ENCODE measurements around the gene LHX3.

LHX3 gene

DNA sequence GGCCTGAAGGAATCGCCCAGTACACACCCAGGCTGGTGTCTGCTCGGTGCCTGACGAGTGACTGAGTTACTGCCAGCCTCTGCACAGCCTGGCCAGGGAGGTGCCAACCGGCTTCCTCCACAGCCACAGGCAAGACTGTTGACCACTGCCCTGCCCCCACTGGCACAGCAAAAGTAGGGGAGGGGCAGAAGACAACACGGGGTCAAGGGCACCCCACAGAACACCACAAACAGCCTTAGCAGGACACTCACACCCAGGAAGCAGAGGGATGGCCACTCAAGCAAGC, 722 bp upstream of the LHX3 start:
- no peak for DNase-seq

DNA sequence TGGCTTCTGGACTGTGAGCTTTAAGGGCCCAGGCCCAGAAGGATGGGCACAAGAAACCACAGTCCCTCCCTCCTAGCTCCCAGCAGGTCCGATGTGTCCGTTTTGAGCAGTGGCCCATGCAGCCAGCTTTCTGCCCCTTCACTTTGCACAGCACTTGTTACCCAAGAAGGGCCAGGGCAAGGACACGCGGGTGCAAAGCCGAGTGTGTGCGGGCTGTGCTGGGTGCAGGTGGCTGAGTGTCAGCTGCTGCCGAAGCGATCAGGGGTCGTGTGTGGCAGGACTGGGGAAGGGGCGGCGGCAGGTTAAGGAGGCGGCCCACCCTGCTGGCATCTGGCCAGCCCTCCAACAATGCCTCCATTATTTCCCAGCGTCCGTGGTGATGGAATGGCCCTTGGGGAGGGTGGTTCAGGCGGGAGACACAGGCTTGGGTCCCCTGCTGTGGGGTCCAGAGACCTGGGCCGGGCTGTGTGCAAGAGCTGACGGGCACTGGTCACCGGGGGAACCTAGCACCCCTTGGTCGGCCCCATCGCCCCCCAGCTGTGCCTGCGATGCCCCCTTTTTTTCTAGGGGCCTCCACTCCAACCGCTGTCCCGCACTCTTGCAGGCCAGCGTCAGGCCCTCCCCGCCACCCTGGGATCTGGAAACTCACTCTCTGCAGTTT, 653 bp downstream of the LHX3 start:
- DNase-seq = no peak

DNA sequence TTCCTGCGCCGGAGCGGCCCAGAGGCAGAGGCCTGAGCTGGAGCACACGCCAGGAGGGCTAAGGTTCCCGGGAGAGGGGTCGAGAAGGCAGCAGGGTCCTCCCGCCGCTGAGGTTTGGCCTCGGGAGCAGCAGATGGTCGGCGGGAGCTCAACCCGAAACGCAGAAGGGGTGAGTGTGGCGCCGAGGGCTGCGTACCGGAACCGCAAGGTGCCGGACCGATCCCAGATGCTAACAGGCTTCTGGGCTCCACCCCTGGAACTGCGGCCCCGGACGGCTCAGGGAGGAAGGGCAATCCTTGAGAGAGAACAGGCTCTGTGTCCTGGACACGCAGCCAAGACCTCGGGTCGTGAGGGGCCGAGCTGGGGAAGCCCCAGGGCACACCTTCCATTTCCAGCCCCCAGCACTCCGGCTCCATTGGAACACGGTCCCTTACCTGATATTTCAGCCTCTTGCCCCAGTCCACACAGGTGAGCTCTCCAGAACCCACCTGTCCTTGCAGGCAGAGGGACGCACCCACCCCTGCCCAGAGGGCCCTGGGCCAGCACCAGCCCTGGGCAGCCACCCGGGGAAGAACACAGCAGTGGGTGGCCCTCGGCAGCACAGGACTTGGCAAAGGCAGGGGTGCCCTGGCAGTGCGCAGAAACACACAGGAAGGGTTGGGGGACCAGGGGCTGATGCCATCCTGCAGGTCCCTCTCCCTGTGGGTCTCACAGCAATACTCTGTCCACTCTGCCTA, 1.4 kb downstream of the LHX3 start:
- DNase-seq = no peak

DNA sequence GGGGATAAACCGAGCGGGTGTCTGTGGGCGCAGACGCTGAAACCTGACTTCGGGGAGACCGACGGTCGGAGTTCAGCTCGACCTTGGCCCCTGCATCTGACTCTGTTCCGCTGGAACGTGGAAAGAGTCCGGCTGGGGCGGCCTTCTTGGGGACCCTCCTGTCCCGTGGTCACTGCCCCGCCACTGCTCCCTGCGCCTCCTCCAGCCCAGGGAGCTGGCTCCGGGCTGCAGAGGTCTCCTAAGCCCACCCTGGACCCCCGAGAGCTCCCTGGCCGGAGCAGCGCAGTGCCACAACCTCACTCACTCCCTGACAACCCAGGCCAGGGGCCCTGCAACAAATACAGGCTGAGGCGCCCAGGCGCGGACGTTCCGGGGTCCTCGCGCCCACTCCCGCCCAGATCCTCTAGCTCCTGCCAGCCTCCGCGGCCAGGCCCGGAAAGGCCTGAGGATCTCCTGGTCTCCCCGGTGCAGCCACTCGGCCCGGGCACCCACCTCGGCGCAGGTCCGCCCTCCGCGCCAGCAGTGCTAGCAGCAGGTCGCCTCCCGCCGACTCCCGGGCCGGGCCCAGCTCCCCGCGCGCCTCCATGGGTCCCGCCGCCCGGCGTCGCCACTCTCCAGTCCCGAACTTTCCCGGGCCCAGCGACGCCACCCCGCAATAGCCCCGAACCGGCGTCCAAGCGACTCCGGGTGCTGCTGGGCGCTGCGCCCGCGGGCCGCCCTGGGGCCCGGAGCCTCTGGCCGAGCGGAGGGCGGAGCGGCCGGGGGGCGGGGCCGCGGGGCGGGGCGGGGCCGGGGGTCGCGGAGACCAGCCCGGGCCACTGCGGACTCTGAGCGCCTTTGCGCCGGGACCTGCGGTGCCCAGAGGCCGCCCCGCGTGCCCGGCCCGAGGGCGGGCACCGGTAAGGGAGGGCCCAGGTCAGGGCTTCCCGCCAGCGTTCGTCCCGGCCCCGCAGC, 2.2 kb downstream of the LHX3 start:
- no peak for DNase-seq

DNA sequence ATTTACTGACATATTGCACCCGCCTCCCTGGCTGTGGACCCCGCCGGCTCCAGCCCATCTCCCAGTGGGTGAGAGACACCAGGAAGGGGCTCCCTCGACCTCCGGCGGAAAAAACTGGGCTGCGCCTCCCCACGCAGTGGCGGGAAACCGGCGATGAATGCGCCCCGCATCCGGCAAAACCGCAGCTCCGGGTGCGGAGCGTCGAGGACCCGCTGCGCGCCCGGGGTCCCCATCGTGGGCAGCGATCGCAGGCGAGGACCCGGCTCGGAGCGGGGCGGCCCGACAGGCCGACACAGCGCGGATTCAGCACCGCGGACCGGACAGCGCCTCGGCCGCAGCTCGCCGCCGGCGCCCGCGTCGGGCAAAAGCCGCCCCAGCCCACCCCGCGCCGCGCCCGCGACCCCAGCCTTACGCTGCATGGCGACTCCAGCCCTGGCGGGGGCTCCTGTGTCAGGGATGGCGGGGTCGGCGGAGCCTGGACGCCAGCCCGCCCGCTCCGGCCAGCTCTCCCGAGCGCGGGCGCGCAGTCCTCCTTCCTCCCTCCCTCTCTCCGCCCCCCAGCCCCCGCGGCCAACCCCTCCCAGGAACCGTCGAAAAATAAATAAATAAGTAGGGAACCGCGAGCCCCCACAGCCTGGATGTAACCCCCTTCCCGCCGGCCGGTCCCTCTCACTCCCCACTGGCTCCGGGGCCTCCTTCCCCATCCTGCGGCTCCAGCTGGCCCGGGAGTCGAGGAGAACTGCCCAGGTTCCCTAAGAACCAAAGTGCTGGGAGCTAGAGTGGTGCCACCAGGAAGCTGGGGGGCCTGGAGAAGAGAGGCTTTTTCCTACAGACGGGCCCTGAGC, 3.1 kb downstream of the LHX3 start:
- no peak for DNase-seq

DNA sequence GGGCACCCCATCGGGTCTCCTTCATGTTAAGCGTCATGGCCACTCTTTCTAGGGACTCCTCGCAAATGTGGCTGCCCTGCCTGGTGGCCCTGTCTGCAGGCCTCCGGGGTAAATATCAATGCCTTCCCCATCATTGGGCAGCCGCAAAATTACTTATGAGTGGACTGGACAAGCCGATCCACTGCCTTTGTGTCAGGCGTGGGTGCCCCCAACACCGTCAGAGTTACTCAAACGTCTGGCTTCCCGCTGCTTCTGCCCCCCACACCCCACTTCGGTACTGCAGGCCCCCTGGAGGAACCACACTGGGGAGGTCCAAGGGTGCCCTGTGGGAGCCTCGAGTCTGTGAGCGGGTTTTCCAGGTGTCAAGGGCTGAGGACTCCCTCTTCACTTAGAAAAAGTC, 3.8 kb downstream of the LHX3 start:
- DNase-seq = no peak

DNA sequence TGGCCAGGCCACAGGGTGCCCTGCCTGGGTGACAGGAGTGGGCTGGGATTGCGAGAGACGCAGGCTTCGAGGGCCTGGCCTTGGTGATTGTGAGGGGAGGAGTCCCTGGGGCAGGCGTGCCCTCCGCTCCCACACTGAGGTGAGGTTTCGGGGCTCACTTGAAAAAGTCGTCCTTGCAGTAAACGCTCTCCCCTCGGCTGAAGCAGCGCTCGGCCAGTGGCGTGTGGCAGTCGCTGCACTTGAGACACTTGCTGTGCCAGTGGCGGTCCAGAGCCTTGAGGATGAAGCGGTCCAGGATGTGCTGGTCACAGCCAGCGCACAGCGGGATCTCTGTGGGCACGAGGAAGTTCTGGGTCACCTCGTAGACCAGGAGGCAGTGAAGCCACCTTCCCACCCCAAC, 4.5 kb downstream of the LHX3 start:
- no peak for DNase-seq

DNA sequence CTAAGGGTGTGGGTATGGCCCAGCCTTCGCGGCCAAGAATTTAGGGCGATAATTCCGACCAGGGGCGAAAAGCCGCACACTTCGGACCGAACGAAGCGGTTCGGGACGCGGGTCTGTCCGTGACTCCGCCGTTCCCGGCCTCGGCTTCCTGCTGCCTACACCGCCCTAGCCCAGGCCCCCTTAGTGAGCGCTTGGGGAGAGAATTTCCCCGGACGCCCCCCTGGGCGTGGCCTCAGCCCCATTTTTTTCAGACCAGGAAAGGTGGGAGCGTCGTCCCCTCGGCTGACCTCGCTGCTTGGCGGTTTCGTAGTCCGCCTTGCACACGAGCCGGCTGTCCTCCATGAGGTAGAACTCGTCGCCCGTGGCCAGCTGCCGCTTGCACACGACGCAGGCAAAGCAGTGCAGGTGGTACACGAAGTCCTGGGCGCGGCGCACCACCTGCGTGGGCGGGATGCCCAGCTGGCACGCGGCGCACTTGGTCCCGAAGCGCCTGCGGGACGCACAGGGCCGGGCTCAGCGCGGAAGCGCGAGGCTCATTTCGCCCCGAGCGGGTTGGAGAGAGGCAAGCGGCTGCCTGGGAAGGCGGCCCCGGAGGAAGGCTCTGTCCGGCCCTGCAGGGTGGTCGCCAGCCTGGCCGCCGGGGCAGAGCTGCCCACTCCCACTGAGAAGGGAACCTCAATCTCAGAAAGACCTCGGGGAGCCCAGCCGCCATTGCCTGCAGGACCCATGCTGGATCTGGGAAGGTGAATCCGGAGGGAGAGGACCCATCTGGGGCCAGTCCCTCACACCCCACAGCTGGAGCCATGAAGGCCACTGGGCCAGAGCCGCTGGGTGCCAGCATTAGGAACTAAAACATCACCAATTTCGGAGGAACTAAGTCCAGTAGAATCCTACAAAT, 5.3 kb downstream of the LHX3 start:
- DNase-seq = no peak

DNA sequence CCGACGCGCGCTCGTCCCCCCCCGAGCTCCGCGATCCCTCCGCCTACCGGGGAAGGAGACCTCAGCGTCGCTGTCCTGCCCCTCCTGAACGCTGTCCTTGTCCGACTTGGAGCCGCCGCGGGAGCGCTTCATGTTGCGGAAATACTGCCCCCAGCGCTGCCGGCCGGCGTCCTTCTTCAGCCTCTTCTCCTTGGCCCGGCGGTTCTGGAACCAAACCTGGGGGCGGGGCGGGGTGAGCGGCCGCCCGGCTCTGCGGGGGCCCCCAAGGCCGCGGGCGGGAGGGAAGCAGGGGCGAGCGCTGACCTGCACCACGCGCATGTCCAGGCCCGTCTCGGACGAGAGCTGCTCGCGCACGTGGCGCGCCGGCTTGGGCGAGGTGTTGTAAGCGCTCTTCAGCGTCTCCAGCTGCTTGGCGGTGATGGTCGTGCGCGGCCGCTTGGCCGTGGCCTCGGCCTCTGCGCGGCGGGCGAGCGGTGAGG, 6.3 kb downstream of the LHX3 start:
- no peak for DNase-seq

DNA sequence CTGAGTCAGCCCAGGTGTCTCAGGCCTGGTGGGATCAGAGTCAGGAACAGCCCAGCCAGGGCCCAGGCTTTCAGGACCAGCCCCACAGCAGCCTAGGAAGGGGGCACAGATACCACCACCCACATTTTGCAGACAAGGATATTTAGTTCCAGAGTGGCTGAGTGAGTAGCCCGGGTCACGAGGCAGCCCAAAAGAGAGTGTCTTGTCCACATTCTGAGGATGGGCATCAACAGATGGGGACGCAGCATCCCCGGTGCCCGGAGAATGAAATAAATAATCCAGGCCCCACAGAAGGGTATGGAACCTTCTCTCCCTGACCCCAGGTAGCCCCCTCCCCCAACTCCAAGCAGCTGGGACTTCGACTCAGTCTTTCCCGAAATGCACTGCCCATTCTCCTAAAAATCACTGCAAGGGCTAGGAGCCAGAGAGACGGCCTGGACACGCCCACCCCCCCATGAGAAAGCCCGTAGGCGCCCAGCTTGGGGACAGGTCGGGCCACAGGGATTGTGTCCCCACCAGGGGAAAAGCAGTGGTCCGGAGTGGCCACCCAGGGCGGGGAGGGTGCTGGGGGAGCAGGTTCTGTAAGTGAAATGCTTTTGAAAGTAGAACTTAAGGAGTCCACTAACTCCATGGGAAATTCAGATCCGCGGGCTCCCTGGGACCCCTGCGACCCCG, 6.9 kb downstream of the LHX3 start:
- DNase-seq = no peak

DNA sequence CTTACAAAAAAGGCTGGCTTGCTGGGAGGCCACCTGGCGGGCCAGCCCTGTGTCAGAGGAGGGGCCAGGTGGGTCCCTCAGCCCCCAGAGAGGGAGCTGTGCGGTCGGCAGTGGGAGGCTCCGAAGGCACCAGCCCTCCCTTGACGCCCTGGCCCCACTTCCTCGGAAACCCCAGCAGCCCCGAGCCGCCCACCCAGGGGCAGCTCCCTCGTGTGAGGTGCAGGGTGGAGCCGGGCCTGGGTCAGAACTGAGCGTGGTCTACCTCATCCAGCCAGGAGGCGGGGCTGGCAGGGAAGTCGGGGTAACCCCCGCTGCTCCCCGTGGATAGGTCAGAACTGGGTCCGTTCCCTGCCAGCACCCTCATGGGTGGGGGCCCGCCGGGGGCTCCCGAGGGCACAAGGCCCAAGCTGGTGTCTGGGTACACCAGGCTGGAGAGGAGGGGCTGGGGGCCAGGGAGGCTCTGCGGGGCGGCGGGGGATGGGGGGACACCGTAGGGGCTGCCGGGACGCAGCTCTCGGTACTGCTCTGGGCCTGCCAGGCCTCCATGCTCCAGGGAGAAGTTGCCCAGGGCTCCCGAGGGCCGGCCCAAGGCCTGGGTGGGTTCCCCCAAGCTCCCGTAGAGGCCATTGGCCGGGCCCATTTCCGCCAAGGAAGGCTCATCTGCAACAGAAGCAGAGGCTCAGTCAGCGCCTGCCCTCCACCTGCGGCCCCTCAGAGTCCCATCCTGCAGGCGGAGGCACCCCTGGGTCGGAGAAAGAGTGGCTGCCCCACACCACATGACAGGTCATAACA, 7.6 kb downstream of the LHX3 start:
- DNase-seq = no peak

DNA sequence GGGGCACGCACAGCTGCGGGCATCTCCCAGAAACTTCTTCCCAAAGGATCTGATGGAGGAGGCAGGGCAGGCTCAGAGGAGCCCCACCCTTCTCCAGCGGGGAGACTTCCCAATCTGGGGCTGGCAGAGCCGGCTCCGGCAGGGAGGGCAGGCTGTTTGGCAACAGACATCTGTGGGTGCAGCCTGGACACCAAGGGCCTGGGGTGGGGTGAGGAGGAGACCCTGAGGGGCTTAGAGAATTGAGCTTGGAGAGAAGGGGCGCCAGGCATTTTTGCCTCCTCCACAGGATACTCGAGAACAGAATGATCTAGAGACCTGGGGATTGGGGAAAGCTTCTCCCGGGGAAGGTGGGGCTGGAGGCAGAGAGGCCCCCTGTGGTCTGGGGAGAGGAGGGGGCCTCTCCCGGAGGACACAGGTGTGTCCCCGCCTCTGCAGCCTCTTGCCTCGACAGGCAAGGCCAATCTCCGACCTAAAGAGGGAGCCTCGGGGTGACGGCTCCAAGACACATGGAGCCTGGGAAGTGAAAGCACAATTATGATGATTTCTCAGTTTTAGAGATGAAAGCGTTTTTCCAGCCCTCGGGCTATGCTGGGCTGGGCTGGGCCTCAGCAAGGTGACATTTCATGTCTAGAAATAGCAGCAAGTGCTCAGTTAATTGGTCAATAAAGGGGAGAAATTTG, 8.4 kb downstream of the LHX3 start:
- no peak for DNase-seq

DNA sequence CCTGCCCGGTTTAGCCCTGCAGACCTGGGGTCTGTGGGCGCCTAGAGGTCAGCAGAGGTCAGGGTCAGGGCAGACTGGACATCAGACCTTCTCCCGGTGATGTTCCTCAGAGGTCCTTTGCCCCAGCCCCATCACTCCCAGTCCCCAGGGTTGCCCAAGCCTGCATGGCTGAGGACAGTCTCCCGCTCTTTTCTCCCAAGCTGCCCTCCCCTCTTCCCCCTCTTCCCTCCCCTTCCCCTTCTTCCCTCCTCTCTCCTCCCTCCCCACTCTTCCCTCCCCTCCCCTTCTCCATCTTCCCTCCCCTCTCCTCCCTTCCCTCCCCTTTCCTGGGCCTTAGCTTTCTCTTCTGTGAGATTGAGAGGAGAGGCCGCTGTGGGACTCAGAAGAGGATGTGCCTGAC, 10.4 kb downstream of the LHX3 start:
- DNase-seq = no peak

DNA sequence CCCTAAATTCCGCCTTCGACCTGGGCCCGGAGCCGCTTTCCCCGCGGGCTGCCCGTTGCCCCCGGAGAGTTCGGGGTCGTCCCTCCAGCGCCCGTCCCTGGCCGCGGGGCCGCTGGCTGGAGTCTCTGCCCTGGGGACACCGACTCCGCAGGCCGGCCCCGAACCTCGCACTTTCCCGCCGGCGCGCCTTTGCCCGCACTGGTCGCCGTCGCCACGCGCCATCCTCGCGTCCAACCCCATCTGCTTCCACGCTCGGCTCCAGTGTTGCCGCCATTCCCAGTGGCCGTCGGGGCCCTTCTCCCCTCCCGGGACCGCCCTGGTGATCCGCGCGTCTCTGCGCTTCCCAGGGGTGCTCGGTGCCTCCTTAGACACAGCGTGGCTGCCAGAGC, 11.0 kb downstream of the LHX3 start:
- no peak for DNase-seq

DNA sequence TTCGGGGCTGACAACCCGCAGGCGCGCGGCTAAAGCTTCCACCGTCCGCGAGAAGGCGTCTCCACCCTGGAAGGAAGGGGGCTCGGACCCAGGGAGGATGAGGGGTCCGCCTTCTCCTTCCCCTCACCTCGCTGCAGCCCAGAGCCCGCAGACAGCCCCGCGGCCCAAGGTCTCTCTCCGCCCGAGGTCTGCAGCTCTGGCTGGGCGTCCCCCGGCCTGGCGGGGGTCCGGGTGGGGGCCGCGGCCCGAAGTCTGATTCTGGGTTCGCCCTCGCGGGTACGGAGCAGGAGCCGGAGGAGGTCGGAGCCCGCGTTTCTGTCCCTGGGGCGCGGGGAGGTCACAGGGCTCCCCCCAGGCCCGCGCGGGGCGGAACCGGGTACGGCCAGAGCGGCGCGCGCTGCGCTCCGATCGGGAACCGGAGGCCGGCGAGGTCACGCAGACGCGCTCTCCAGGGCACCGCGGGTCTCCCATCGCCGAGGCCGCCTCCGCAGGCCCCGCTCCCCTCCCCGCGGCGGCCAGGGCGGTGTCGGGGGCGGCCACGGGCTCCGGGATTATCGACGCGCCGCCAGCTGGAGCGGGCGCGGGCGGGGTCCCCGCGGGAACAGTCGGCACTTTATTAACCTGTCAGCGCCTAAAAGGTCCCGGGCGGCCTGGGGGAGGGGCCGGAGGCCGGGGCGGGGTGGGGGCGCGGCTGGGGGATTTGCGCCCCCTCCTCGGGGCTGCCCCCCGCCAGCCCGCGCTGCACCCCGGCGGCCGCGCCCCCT, 11.6 kb downstream of the LHX3 start:
- no peak for DNase-seq

DNA sequence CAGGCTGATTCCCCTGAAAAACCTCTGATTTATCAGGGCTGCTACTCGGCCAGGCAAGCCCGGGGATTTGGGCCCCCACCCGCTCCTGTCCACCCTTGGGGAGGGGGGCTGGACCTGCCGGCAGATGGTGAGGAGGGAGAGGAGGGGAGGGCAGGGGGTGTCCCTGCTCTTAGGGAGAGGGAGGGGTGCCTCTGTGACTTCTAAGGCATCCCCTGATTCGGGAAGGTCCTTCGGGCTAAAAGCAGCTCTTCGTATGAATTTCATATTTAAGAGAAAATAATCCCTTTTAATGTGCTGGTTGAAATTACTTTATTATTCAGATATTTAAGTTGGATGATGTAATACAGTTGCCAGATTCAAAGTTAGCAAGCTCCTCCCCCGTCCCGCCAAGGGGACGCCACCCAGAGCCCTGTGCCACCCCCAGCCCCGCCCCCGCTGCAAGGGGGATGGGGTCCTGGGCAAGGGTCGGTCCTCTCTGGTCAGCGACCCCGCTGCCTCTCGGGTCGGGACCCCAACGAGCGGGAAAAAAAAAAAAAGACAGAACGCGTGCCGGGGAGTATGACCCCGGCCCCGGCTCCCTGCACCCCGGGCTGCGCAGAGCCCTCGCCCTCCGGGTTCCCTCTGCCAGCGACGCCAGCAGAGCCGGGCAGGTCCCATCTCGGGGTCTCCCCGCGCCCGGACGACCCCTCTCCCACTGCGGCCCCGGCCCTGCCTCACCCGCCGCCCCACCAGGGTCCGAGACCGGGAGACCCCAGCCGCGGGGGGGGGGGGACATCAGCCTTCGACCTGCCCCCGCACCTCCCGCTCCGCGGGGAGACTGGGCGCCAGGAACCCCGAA, 12.4 kb downstream of the LHX3 start:
- DNase-seq = no peak

DNA sequence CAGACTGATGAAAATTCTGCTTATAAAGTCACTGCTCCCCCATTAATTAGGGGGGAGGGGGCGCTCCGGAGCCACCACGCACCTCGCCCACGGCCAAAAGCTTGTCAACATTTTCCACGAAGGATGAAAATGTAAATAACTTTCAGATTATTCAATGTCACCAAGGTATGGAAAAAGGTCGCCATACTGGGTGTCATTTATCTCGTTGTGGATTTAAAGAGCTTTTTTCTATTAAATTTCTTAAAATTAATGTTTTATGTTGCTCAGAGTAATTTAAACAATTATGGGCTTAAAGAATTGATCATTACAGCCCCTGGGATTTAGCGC, 13.0 kb downstream of the LHX3 start:
- no peak for DNase-seq
